Heart left ventricle (tissue), 16 donors: ENCODE measurements around the gene CRADD. TPM values are rescaled to one million over a fixed set of nuclear protein-coding genes. Genes with fewer than 3 reads are reported as not detected.
A peak's percentile ranks its signal among the peaks of the same experiment; 100 is the strongest.

Experiments used
- ATAC-seq, 4 donors: fragments of 200-7000 bp; cut with Tn5 transposase; one replicate each; pipeline ENCODE4 v1.9.1; 2020 to 2022; ENCODE audit warnings: moderate library complexity in 4 of 4, mild to moderate bottlenecking in 3 of 4, moderate number of reproducible peaks in 1 of 4
- DNase-seq, 5 donors: peaks; one replicate each; pipeline ENCODE4 v3.0.0-alpha.2; 2020
- H3K27ac ChIP-seq, 12 donors: fragments of 200-600 bp; sonication (generic) in 4 of 12; one replicate each; pipeline versions ENCODE4 v1.5.0 to v1.8.0; 2016 to 2022; ENCODE audit warnings: mild to moderate bottlenecking in 2 of 12
- H3K27me3 ChIP-seq, 9 donors: fragments of 200-600 bp; sonication (generic) in 2 of 9; one replicate each; pipeline versions ENCODE4 v1.5.1 to v1.8.0; 2016 to 2022; ENCODE audit warnings: mild to moderate bottlenecking in 3 of 9
- H3K36me3 ChIP-seq, 9 donors: fragments of 200-600 bp; sonication (generic) in 2 of 9; one replicate each; pipeline versions ENCODE4 v1.5.0 to v1.8.0; 2018 to 2022; ENCODE audit warnings: mild to moderate bottlenecking in 2 of 9
- H3K4me1 ChIP-seq, 12 donors: fragments of 200-600 bp; sonication (generic) in 4 of 12; one replicate each; pipeline versions ENCODE4 v1.5.0 to v1.8.0; 2016 to 2022; ENCODE audit warnings: mild to moderate bottlenecking in 3 of 12
- H3K4me3 ChIP-seq, 12 donors: fragments of 200-600 bp; sonication (generic) in 4 of 12; one replicate each; pipeline versions ENCODE4 v1.5.0 to v1.8.0; 2017 to 2022; ENCODE audit warnings: mild to moderate bottlenecking in 9 of 12, moderate library complexity in 4 of 12
- H3K9me3 ChIP-seq, 12 donors: fragments of 200-600 bp; sonication (generic) in 4 of 12; one replicate each; pipeline versions ENCODE4 v1.5.0 to v1.8.0; 2016 to 2022; ENCODE audit warnings: mild to moderate bottlenecking in 1 of 12
- CTCF ChIP-seq, 12 donors: fragments of 200-600 bp; sonication (generic) in 4 of 12; IDR thresholded peaks; one replicate each; pipeline versions ENCODE4 v1.5.0 to v1.8.0; 2018 to 2022; ENCODE audit warnings: antibody characterized with exemption in 12 of 12, mild to moderate bottlenecking in 5 of 12
- POLR2A ChIP-seq, 2 donors: fragments of 450-650 bp; IDR thresholded peaks; one replicate each; pipeline ENCODE4 v1.6.1; 2017; ENCODE audit warnings: antibody characterized with exemption in 2 of 2, mild to moderate bottlenecking in 2 of 2, moderate library complexity in 2 of 2
- WGBS, 4 donors: extraction: QIAGEN DNeasy Blood & Tissue Kit in 2 of 4; methylation state at CpG; one replicate each; pipeline versions ENCODE4 v1.1.5 to v1.1.7; 2013 to 2018; 5-methylcytosine and 5-hydroxymethylcytosine counted together
- intact Hi-C, 10 donors: fragments of 100-400 bp; cut with DNase I; formaldehyde crosslinking; loops; one replicate each; pipeline versions ENCODE4 v1.11.1 to v1.14.2; 2022
- polyA plus RNA-seq, 2 donors: library from polyadenylated mRNA; stranded (reverse); fragments of 200-250 nt; gene quantifications; one replicate each; pipeline ENCODE4 v1.2.3, GENCODE V29; 2013
- total RNA-seq, 9 donors: library from RNA; depleted of rRNA in 2 of 9; stranded (reverse); fragments of >200 nt in 2 of 9; fragmentation: NEBNext Ultra II Directional in 3 of 9; extraction: Animal tissue kit (Norgen Biotek cat#: 25700) in 3 of 9; gene quantifications; one replicate each; pipeline versions ENCODE4 v1.1.0 to v1.2.4, GENCODE V29; 2016 to 2023
- donor health status: ischemic (EF 13 %, LVEDD 7.1; RV severe dilation, severe dysfunction).
- donor health status: healthy with polysubstance abuse.
- donor health status: DM: no; HTN: yes; CAD: no.
- donor health status: DM: no; HTN: no; CAD: no.
- donor health status: ischemic (EF 25% LVEDD 6.9; RV normal size, moderate dysfunction).
- donor health status: ischemic (EF 25% LVEDD 5.7; RV mildly dilated, moderate dysfunction).
- donor health status: healthy.
- donor health status: DM: yes; HTN: yes; CAD: no.
- donor health status: ischemic (EF 35%, LVEDD 5.7; RV mildly dilated, moderate dysfunction).
- donor health status: nonischemic (EF 11% LVEDD 7.7; RV severe dilation, severe dysfunction).
- donor health status: DM: yes; HTN: yes; CAD: no.
- donor health status: PGD.
- donor health status: ischemic (EF 29% LVEDD 5.4; RV normal size, mild dysfunction).
- donor health status: nonischemic (EF 23%, LVEDD 6.1; RV moderate dilation, normal function).

The CRADD gene
- total and polyA plus RNA-seq, 11 donors: 11.0 to 100 (median 44.5) TPM

DNA sequence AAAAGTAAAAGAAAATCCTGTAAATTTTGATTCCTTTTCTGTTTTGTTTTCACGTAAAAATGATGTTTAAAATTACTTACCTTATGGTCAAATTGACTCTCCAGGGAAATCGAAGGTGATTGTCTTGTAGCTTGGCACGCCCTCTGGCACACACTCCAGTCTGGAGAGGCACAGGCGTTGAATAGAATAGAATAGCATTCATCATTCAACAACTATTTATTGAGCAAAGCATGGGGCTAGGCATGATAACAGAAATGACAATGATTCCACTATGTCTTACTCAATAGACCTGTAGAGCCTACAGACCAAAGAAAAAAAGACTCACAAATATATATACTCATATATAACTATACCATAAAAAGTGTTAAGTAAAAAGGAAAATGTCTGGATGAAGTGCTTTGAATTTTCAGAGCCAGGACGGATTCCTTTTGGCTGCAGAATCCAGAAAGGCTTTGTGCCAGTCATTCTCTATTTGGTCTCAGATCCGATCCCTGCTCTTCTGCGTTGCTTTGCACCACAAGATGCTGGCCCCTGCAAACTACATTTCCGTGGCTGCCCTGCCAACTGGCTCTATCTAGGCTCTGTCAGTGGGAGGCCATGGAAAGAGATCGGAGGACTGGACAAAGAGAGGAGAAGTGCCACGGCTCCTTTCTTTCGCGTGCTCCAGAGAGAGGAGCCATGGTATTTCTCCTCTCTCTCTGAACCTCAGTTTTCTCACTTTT is 231.8 kb downstream of the CRADD start:
- Histone ChIP-seq H3K4me1 (peaks cover 0 to 18% (median 0%) of the 10 kb centered on the region in 12 donors), H3K4me3 (no peak overlapping the region), H3K27me3 (no peaks in the 10 kb centered on the region), H3K36me3 (no peaks in the 10 kb centered on the region), H3K9me3 (no peaks in the 10 kb centered on the region), H3K27ac (peak overlapping the region in 3 of 12 donors; percentile 33 to 49 (median 47))
- peak; percentile 70 to 93 (median 81) for ATAC-seq
- intact Hi-C loops: loop anchor here in 2 of 10 donors (5.0 to 10.0 kb wide), 2 partner anchors 58 to 186 kb away; no protein-coding TSS in a partner anchor
- DNase-seq: peak in 3 of 5 donors; percentile 23 to 62 (median 34)
- WGBS, 4 donors: 49 to 57% (median 56%) methylated on average over 12 of the region's 12 CpGs
- TF ChIP-seq POLR2A (IDR thresholded peaks at IDR 0.05) (no peak), CTCF (IDR thresholded peaks at IDR 0.05) (no peak)

GRCh38 chr12:93911396-93911795 is 234.2 kb downstream of the CRADD start:
- WGBS, 4 donors: 93 to 100% (median 95%) methylated on average over 1 of the region's 1 CpG
- Histone ChIP-seq H3K4me1 (peaks cover 0 to 18% (median 0%) of the 10 kb centered on the region in 12 donors), H3K27me3 (no peaks in the 10 kb centered on the region), H3K36me3 (no peaks in the 10 kb centered on the region), H3K27ac (no peak overlapping the region), H3K9me3 (no peaks in the 10 kb centered on the region), H3K4me3 (no peak overlapping the region)
- TF ChIP-seq CTCF (IDR thresholded peaks at IDR 0.05) (no peak), POLR2A (IDR thresholded peaks at IDR 0.05) (no peak)
- ATAC-seq (no peak), DNase-seq (no peak)
- intact Hi-C loops: loop anchor here in 3 of 10 donors (10.0 kb wide), 2 partner anchors 53 to 63 kb away; no protein-coding TSS in a partner anchor

GRCh38 chr12:93912086-93912733 is 235.0 kb downstream of the CRADD start:
- 88 to 96% (median 94%) methylated on average over 6 of the region's 6 CpGs for WGBS, 4 donors
- H3K4me3 ChIP-seq: no peak overlapping the region
- ATAC-seq (no peak), DNase-seq (no peak)
- no peaks in the 10 kb centered on the region for H3K36me3 ChIP-seq
- no peak for TF ChIP-seq POLR2A (IDR thresholded peaks at IDR 0.05)
- no peak for TF ChIP-seq CTCF (IDR thresholded peaks at IDR 0.05)
- H3K4me1 ChIP-seq: peaks cover 0 to 18% (median 0%) of the 10 kb centered on the region in 12 donors
- no peaks in the 10 kb centered on the region for H3K9me3 ChIP-seq
- no peaks in the 10 kb centered on the region for H3K27me3 ChIP-seq
- H3K27ac ChIP-seq: no peak overlapping the region
- intact Hi-C loops: loop anchor here in 3 of 10 donors (10.0 kb wide), 2 partner anchors 53 to 63 kb away; no protein-coding TSS in a partner anchor

GRCh38 chr12:93913845-93914244 is 236.7 kb downstream of the CRADD start:
- no peaks in the 10 kb centered on the region for H3K36me3 ChIP-seq
- TF ChIP-seq CTCF (IDR thresholded peaks at IDR 0.05) (no peak), POLR2A (IDR thresholded peaks at IDR 0.05) (no peak)
- intact Hi-C loops: loop anchor here in 3 of 10 donors (10.0 kb wide), 2 partner anchors 51 to 61 kb away; no protein-coding TSS in a partner anchor
- H3K27ac ChIP-seq: no peak overlapping the region
- H3K4me3 ChIP-seq: no peak overlapping the region
- peaks cover 0 to 17% (median 0%) of the 10 kb centered on the region in 12 donors for H3K4me1 ChIP-seq
- no peaks in the 10 kb centered on the region for H3K27me3 ChIP-seq
- H3K9me3 ChIP-seq: no peaks in the 10 kb centered on the region
- DNase-seq: no peak
- no peak for ATAC-seq
